RPMI7951 (cell line): ENCODE results near the gene HTT-AS. TPM values are rescaled to one million over a fixed set of nuclear protein-coding genes. Genes with fewer than 3 reads are reported as not detected.
A peak's percentile ranks its signal among the peaks of the same experiment; 100 is the strongest.
"Not testable (repeated sequence)": the region's sequence is repeated elsewhere in the genome, so short reads cannot be mapped to it uniquely, and the experiment has no call there.

Experiments
- DNase-seq: peaks from one replicate; pipeline ENCODE4 v3.0.0-alpha.2; 2012; ENCODE audit warnings: low read depth
- total RNA-seq: library from RNA; depleted of rRNA; stranded (reverse); fragments of >200 nt; shearing (Covaris generic); gene quantifications from 2 replicates; pipeline ENCODE4 v1.2.3, GENCODE V29; 2014; rRNA removed

Gene HTT-AS
- not detected in 2 replicates for total RNA-seq

GRCh38 chr4:3074078-3074845 is at the start of gene HTT-AS, which contains the start of gene HTT:
TSS of gene HTT-AS (minus strand) at chr4:3074538.
TSS of gene HTT (plus strand) at chr4:3074681. CDS start at chr4:3074826, 145 bp downstream.
- DNase-seq = peak; percentile 85

- DNase-seq = peak; percentile 9
Observed at GRCh38 chr4:3123181-3123671, 48.9 kb upstream of the HTT-AS start.

- peak; percentile 62 for DNase-seq
Observed at GRCh38 chr4:3122081-3122563, 47.8 kb upstream of the HTT-AS start.

GRCh38 chr4:3121596-3121995 is 47.3 kb upstream of the HTT-AS start:
- no peak for DNase-seq

- DNase-seq = no peak
Observed at GRCh38 chr4:3121110-3121509, 46.8 kb upstream of the HTT-AS start.

GRCh38 chr4:3119464-3119863 is 45.1 kb upstream of the HTT-AS start:
- DNase-seq = no peak

- DNase-seq = no peak
Observed at GRCh38 chr4:3118312-3118711, 44.0 kb upstream of the HTT-AS start.

- DNase-seq = no peak
Observed at GRCh38 chr4:3116955-3117354, 42.6 kb upstream of the HTT-AS start.

GRCh38 chr4:3115637-3116270 is 41.4 kb upstream of the HTT-AS start:
- no peak for DNase-seq

GRCh38 chr4:3114377-3114776 is 40.0 kb upstream of the HTT-AS start:
- no peak for DNase-seq

- no peak for DNase-seq
Observed at GRCh38 chr4:3112609-3113469, 38.5 kb upstream of the HTT-AS start.

- no peak for DNase-seq
Observed at GRCh38 chr4:3112201-3112600, 37.9 kb upstream of the HTT-AS start.

GRCh38 chr4:3111461-3111860 is 37.1 kb upstream of the HTT-AS start:
- peak; percentile 2 for DNase-seq

GRCh38 chr4:3108211-3108610 is 33.9 kb upstream of the HTT-AS start:
- DNase-seq = no peak

GRCh38 chr4:3107691-3108121 is 33.4 kb upstream of the HTT-AS start:
- DNase-seq = no peak

GRCh38 chr4:3107271-3107670 is 32.9 kb upstream of the HTT-AS start:
- DNase-seq = no peak

- DNase-seq = peak; percentile 83
Observed at GRCh38 chr4:3106339-3107186, 32.2 kb upstream of the HTT-AS start.

GRCh38 chr4:3098346-3098745 is 24.0 kb upstream of the HTT-AS start:
- no peak for DNase-seq

GRCh38 chr4:3096202-3096601 is 21.9 kb upstream of the HTT-AS start:
- DNase-seq = no peak

GRCh38 chr4:3094701-3095100 is 20.4 kb upstream of the HTT-AS start:
- DNase-seq = not testable (repeated sequence)

GRCh38 chr4:3091464-3091863 is 17.1 kb upstream of the HTT-AS start:
- DNase-seq = no peak
